Camera-type eye (tissue), 1 donor: Measurements from ENCODE around the gene ZNF224. TPM values are rescaled to one million over a fixed set of nuclear protein-coding genes. Genes with fewer than 3 reads are reported as not detected.

Experiments
- total RNA-seq: library from RNA; depleted of rRNA; stranded (reverse); fragments of >200 nt; gene quantifications from one replicate; pipeline ENCODE4 v1.2.3, GENCODE V29; 2014

Gene ZNF224
- total RNA-seq: 59.2 TPM

DNA sequence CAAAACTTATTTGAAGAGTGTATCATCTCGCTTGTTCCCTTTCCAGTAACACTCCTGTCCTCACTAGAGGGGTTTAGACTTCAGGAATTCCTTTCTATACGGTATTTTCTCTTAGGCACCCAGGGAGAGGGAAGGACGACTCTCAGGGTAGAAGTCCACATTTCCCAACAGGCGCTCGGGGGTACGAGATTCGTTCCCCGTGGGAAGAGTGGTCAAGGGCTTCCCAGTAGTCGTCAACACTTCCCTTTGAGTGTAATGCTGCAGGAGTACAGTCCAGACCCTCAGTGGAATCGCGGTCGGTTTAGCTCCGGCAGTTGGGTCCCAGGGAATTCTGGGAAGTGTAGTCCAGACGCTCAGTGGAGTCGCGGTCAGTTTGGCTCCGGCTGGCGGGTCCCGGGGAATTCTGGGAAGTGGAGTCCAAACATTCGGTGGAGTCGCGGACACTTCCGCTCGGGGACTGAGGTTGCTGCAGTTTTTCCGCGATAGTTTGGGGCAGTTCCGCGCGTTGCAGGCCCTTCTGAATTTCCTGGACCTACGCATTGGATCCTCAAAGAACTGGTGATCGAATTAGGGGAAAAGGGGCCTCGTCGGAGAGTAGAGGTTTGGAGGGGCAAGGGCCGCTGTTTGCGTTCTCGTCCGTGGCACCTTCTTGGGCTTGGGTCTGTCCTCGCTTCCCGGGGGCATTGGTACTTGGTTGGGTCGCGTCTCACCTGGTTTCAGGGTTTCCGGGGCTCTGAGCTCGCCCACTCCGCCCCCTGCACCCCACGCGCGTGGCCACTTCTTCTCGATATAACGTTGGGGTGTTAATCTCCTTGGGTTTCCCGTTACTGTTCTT is at the start of gene ZNF224:
ZNF224 (plus strand) TSS at position 431 of the 835 bp plus-strand sequence. CDS start 3,513 bp downstream, outside the sequence.

DNA sequence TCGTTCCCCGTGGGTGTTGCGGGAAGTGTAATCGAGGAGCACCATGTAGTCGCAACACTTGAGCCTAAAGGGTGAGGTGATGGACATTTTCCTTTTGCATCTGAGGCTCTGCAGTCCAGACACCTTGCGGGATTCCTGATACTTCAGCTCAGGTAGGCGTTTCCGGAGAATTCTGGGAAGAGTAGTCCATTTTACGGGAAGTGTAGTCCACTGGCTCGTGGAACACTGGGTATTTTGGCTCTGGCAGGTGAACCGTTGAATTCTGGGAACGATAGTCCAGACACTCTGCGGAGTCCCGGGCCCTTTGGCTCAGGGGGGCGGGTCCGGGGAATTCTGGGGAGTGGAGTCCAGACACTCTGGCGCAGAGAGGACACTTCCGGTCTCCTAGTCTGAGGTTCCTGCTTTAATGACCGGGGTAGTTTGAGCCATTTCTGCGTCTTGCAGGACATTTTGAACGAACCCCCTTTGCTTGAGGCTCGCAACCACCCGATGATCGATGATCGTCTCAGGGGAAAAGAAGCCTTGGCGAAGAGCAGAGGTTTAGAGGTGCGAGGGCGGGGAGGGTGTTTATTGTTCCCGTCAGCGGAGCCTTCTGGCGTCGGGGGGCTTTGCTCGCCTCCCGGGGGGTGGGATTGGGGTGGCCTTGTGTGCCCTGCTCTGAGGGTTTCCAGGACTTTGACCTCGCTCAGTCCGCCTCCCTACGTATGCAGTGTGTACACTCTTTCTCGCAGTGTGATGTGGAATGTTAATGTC is 42.3 kb upstream of the ZNF224 start, which contains the start of gene ZNF223:
ZNF223 (plus strand) TSS at position 387 of the 753 bp plus-strand sequence. CDS start 3,141 bp downstream, outside the sequence.

DNA sequence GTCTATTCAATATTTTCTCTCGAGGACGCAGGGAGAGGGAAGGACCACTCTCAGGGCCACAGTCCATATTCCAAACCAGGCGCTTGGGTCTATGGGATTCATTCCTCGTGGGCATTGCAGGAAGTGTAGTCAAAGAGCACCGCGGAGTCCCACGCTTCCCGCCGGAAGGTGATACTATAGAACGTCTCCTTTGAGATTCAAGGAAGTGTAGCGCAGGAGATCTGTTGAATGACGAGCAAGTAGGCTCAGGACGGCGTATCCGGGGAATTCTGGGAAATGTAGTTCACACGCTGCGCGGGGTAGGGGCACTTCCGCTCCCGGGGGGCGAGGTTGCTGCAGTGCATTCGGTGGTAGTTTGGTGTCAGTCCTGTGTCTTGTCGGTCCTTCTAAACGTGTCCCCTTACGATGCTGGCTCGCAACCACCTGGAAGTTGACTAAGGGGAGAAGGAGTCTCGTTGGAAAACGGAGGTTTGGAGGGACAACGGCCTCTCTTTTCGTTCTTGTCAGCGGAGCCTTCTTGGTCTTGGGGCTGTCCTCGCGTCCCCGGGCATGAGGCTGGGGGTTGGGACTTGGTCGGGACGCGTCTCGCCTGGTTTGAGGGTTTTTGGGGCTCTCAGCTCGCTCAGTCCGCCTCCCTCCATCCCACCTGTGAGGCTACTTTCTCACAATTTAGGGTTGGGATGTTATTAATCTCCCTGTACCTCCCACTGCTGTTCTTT is 22.2 kb upstream of the ZNF224 start, which contains the start of gene ZNF284:
ZNF284 (plus strand) TSS at position 336 of the 719 bp plus-strand sequence. CDS start 4,231 bp downstream, outside the sequence.

DNA sequence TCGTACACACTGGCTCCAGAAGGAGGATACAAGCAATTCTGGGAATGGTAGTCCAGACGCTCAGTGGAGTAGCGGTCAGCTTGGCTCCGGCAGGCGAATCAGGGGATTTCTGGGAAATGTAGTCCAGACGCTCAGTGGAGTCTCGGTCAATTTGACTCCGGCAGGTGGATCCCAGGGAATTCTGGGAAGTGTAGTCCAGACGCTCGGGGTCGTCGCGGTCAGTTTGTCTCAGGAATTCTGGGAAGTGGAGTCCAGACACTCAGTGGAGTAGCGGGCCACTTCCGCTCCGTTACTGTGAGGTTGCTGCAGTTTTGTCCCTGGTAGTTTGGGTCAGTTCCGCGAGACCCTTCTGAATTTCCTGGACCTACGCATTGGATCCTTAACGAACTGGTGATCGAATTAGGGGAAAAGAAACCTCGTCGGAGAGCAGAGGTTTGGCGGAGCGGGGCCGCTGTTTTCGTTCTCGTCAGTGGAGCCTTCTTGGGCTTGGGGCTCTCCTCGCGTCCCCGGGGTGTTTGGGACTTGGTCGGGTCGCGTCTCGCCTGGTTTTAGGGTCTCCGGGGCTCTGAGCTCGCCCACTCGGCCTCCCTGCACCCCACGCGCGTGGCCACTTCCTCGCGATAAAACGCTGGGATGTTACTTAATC is 19.1 kb downstream of the ZNF224 start, which contains the start of gene ZNF225:
ZNF225 (plus strand) TSS at position 262 of the 646 bp plus-strand sequence. CDS start 2,429 bp downstream, outside the sequence.

DNA sequence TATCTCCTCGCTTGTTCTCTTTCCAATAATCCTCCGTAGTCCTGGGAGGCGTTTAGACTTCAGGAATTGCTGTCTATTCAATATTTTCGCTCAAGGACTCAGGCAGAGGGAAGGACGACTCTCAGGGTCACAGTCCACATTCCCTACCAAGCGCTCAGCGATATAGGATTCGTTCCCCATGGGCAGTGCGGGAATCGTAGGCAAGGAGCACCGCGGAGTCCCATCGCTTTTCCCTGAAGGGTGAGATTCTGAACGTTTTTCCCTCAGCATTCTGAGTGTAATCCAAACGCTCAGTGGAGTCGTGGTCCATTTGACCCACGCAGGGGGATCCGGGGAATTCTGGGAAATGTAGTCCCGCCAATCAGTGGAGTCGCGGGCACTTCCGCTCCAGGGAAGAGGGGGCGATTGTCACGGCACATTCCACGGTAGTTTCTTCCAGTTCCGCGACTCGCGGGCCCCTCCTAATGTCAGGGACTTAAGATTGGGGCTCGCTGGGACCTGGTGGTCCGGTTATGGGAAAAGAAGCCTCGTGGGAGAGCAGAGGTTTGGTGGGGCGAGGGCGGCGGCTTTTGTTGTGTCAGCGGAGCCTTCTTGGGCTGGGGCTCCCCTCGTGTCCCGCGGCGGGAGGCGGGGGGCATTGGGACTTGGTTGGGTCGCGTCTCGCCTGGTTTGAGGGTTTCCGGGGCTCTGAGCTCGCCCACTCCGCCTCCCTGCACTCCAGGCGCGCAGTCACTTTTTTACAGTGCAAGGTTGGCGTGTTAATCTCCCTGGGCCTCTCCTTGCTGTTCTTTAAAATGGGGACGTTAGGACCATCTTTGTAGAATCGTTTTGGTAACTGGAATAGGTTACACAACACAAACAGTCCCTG is 47.3 kb downstream of the ZNF224 start, which contains the start of gene ZNF234:
ZNF234 (plus strand) TSS at position 364 of the 868 bp plus-strand sequence. CDS start 3,079 bp downstream, outside the sequence.

Other genes starting within 250 kb of the ZNF224 start
- 8.0 TPM for gene ZNF404, start 210.4 kb upstream of the ZNF224 start, total RNA-seq
- 24.6 TPM for gene ZNF45, start 159.1 kb upstream of the ZNF224 start, total RNA-seq
- 34.8 TPM for gene ZNF221, start 143.1 kb upstream of the ZNF224 start, total RNA-seq
- 17.4 TPM for gene ZNF155, start 110.2 kb upstream of the ZNF224 start, total RNA-seq
- 12.8 TPM for gene ZNF230, start 91.4 kb upstream of the ZNF224 start, total RNA-seq
- 15.3 TPM for gene ZNF222, start 69.0 kb upstream of the ZNF224 start, total RNA-seq
- 15.2 TPM for gene ZNF223, start 42.3 kb upstream of the ZNF224 start, total RNA-seq
- gene ZNF284, start 22.2 kb upstream of the ZNF224 start, total RNA-seq: 7.1 TPM
- 12.0 TPM for gene ZNF225, start 19.0 kb downstream of the ZNF224 start, total RNA-seq
- gene ZNF234, start 47.2 kb downstream of the ZNF224 start, total RNA-seq: 26.9 TPM
- gene ZNF226, start 70.7 kb downstream of the ZNF224 start, total RNA-seq: 56.9 TPM
- 49.2 TPM for gene ZNF227, start 118.2 kb downstream of the ZNF224 start, total RNA-seq
- 3.6 TPM for gene ZNF233, start 165.5 kb downstream of the ZNF224 start, total RNA-seq
- gene ZNF235, start 210.7 kb downstream of the ZNF224 start, total RNA-seq: 19.1 TPM